CD4-positive, alpha-beta T cell (primary cell): ENCODE data around the gene IGFLR1. TPM values are rescaled to one million over a fixed set of nuclear protein-coding genes. Genes with fewer than 3 reads are reported as not detected.

Source experiments
- ATAC-seq: fragments of 200-7000 bp; cut with Tn5 transposase; one replicate; pipeline ENCODE4 v1.10.0; 2022; ENCODE audit warnings: mild to moderate bottlenecking; ENCODE audit not compliant: poor library complexity
- CTCF ChIA-PET: fragments of 350-600 bp; sonication (Branson Sonifier 250); formaldehyde crosslinking; loops from one replicate; lab custom pipeline; 2021; ENCODE audit warnings: antibody characterized with exemption, inconsistent platforms; lab: Charles Lee
- POLR2A ChIA-PET: fragments of 350-600 bp; sonication (Branson Sonifier 250); formaldehyde crosslinking; loops from one replicate; lab custom pipeline; 2021; ENCODE audit warnings: antibody characterized with exemption, inconsistent platforms; lab: Charles Lee
- DNase-seq, 14 experiments: peaks; one replicate each; pipeline ENCODE4 v3.0.0-alpha.2; 2013 to 2020; ENCODE audit warnings: mixed read lengths in 2 of 14
- H3K27ac ChIP-seq, 2 donors: one replicate each; pipeline versions ENCODE4 v1.5.1 to v1.7.0; 2013; ENCODE audit warnings: low read length in 2 of 2, low read depth in 1 of 2, mild to moderate bottlenecking in 1 of 2
- H3K27me3 ChIP-seq, 2 experiments: 1 replicate in 1 of 2; 2 replicates in 1 of 2; pipeline versions ENCODE4 v1.6.1 to v1.7.0; 2013; ENCODE audit warnings: low read length in 2 of 2, control low read depth in 1 of 2, mild to moderate bottlenecking in 1 of 2, moderate library complexity in 1 of 2; ENCODE audit not compliant: insufficient read depth in 2 of 2, control insufficient read depth in 1 of 2
- H3K36me3 ChIP-seq: one replicate; pipeline ENCODE4 v1.6.1; 2013; ENCODE audit warnings: low read length, control low read depth; ENCODE audit not compliant: insufficient read depth
- H3K4me1 ChIP-seq: one replicate; pipeline ENCODE4 v1.6.1; 2013; ENCODE audit warnings: low read length, control low read depth; ENCODE audit not compliant: insufficient read depth
- H3K4me3 ChIP-seq: one replicate; pipeline ENCODE4 v1.5.1; 2013; ENCODE audit warnings: mild to moderate bottlenecking, low read length, moderate library complexity
- H3K9me3 ChIP-seq, 2 experiments: 1 replicate in 1 of 2; 2 replicates in 1 of 2; pipeline versions ENCODE4 v1.6.1 to v1.7.0; 2013; ENCODE audit warnings: low read length in 2 of 2, mild to moderate bottlenecking in 2 of 2, control low read depth in 1 of 2, moderate library complexity in 1 of 2; ENCODE audit not compliant: control insufficient read depth in 1 of 2, insufficient read depth in 1 of 2
- H3K27ac Mint-ChIP-seq: one replicate; pipeline ENCODE4 v1.8.0; 2020; ENCODE audit warnings: mixed read lengths
- H3K27me3 Mint-ChIP-seq: one replicate; pipeline ENCODE4 v1.8.0; 2021; ENCODE audit warnings: mixed read lengths
- H3K36me3 Mint-ChIP-seq: one replicate; pipeline ENCODE4 v1.8.0; 2021; ENCODE audit warnings: low read depth, mixed read lengths
- H3K4me1 Mint-ChIP-seq: one replicate; pipeline ENCODE4 v1.8.0; 2021; ENCODE audit warnings: low read depth, mixed read lengths
- H3K4me3 Mint-ChIP-seq: one replicate; pipeline ENCODE4 v1.8.0; 2020; ENCODE audit warnings: mild to moderate bottlenecking, mixed read lengths
- H3K9me3 Mint-ChIP-seq: one replicate; pipeline ENCODE4 v1.8.0; 2020; ENCODE audit warnings: mixed read lengths
- intact Hi-C, 2 experiments: fragments of 100-400 bp; cut with DNase I in 1 of 2; cut with micrococcal nuclease in 1 of 2; formaldehyde crosslinking; loops; one replicate each; pipeline versions ENCODE4 v1.15.1 to v1.9.0; 2023 to 2025; cut with DNase I, micrococcal nuclease
- total RNA-seq, 174 experiments: library from RNA in 2 of 174; stranded (reverse) in 2 of 174; gene quantifications; one replicate each; pipeline ENCODE4 v1.2.3 and lab custom pipeline; 2021 to 2026
- TF ChIP-seq, protein P1 (sequence below): fragments of 200-600 bp; IDR thresholded peaks from one replicate; pipeline ENCODE4 v1.8.0; 2022; ENCODE audit warnings: antibody characterized with exemption, mild to moderate bottlenecking

IGFLR1 gene
- total RNA-seq, 2 experiments from 2014 or later = 40.3 to 43.1 TPM

DNA sequence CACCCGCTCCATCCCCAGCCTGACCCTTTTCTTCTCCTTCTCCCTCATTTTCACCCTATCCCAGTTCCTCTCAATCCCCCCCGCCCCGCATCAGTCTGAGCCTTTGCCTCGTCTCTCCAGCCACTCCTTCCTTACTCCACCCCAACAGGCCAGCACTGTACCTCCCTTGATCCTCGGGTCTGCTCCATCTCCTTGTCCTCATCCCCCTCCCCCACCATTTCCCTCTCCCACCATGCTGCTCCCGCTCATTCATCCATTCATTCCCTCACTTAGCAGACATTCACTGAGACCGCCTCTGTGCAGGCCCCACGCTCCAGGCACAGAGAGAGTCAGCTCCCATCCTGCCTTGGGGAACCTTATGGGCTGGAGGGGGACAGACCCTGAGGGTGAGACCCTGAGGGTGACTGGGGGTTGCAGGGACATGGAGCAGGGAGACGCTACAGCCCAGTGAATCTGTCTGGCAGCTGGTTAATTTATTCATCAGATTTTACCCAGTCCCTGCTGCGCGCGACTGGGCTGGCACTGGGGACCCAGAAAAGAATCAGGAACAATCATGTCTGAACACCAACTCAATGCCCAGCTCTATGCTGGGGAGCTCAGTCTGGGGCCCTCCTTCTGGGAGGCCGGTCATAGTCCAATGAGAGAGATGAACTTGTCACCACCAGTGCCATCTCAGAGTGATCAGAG lies 34.0 kb upstream of the IGFLR1 start:
- Histone ChIP-seq H3K27ac (no peak overlapping the region), H3K27me3 (no peaks in the 10 kb centered on the region), H3K4me3 (peak overlapping the region; percentile 69), H3K36me3 (peaks cover 4% of the 10 kb centered on the region), H3K9me3 (no peaks in the 10 kb centered on the region), H3K4me1 (peaks cover 21% of the 10 kb centered on the region)
- ChIA-PET POLR2A (interaction anchor here (1.3 kb wide), 1 partner anchor 31 kb away, joined by 4 read pairs; the partner anchor contains the start of gene U2AF1L4), CTCF (no interaction called here)
- ATAC-seq (no peak), DNase-seq (peak in 1 of 14 experiments; percentile 39)
- H3K4me1 Mint-ChIP-seq = peaks cover 24% of the 10 kb centered on the region
- H3K27me3 Mint-ChIP-seq = no peaks in the 10 kb centered on the region
- H3K27ac Mint-ChIP-seq = no peak overlapping the region
- TF ChIP-seq, protein P1, sequence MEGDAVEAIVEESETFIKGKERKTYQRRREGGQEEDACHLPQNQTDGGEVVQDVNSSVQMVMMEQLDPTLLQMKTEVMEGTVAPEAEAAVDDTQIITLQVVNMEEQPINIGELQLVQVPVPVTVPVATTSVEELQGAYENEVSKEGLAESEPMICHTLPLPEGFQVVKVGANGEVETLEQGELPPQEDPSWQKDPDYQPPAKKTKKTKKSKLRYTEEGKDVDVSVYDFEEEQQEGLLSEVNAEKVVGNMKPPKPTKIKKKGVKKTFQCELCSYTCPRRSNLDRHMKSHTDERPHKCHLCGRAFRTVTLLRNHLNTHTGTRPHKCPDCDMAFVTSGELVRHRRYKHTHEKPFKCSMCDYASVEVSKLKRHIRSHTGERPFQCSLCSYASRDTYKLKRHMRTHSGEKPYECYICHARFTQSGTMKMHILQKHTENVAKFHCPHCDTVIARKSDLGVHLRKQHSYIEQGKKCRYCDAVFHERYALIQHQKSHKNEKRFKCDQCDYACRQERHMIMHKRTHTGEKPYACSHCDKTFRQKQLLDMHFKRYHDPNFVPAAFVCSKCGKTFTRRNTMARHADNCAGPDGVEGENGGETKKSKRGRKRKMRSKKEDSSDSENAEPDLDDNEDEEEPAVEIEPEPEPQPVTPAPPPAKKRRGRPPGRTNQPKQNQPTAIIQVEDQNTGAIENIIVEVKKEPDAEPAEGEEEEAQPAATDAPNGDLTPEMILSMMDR = no peak
- H3K9me3 Mint-ChIP-seq = no peaks in the 10 kb centered on the region
- peaks cover 6% of the 10 kb centered on the region for H3K36me3 Mint-ChIP-seq
- intact Hi-C loops = loop anchor here in 1 of 2 experiments (5.0 to 10.0 kb wide), 2 partner anchors 159 to 281 kb away; partner anchors contain the start of gene LRFN3
- H3K4me3 Mint-ChIP-seq = peak overlapping the region; percentile 78

GRCh38 chr19:35775298-35776101 lies 33.2 kb upstream of the IGFLR1 start, which contains the start of gene ARHGAP33:
ARHGAP33 (plus strand) TSS chr19:35775564; CDS start chr19:35775659, 95 bp downstream.
- ChIA-PET POLR2A (interaction anchor here (1.3 kb wide), 1 partner anchor 31 kb away, joined by 4 read pairs; the partner anchor contains the start of gene U2AF1L4), CTCF (no interaction called here)
- TF ChIP-seq, protein P1 = no peak
- H3K36me3 Mint-ChIP-seq = peaks cover 3% of the 10 kb centered on the region
- peaks cover 4% of the 10 kb centered on the region for H3K36me3 ChIP-seq
- H3K27me3 ChIP-seq = no peaks in the 10 kb centered on the region
- peaks cover 24% of the 10 kb centered on the region for H3K4me1 Mint-ChIP-seq
- H3K27me3 Mint-ChIP-seq = no peaks in the 10 kb centered on the region
- peak within 1 kb of the TSS; percentile 90 for H3K4me3 Mint-ChIP-seq
- H3K9me3 Mint-ChIP-seq = no peaks in the 10 kb centered on the region
- intact Hi-C loops = loop anchor here (2.0 to 10.0 kb wide), 3 partner anchors 17 to 282 kb away; partner anchors contain the start of genes PROSER3 (in 2 of the 2) and LRFN3 (in 1 of the 2)
- peaks cover 21% of the 10 kb centered on the region for H3K4me1 ChIP-seq
- no peak within 1 kb of the TSS for H3K27ac ChIP-seq
- H3K4me3 ChIP-seq = peak within 1 kb of the TSS; percentile 69
- no peak within 1 kb of the TSS for H3K27ac Mint-ChIP-seq
- DNase-seq = peak; percentile 96 to 100 (median 98)
- peak; percentile 98 for ATAC-seq
- no peaks in the 10 kb centered on the region for H3K9me3 ChIP-seq

GRCh38 chr19:35775046-35775297 lies 32.7 kb upstream of the IGFLR1 start:
- Histone ChIP-seq H3K9me3 (no peaks in the 10 kb centered on the region), H3K36me3 (peaks cover 4% of the 10 kb centered on the region), H3K27me3 (no peaks in the 10 kb centered on the region), H3K4me3 (peak overlapping the region; percentile 69), H3K27ac (no peak overlapping the region), H3K4me1 (peaks cover 21% of the 10 kb centered on the region)
- no peak for DNase-seq
- Mint-ChIP-seq H3K4me1 (peaks cover 24% of the 10 kb centered on the region), H3K27ac (no peak overlapping the region), H3K36me3 (peaks cover 3% of the 10 kb centered on the region), H3K27me3 (no peaks in the 10 kb centered on the region), H3K4me3 (peak overlapping the region; percentile 90), H3K9me3 (no peaks in the 10 kb centered on the region)
- ChIA-PET CTCF (no interaction called here), POLR2A (no interaction called here)
- intact Hi-C loops = loop anchor here (2.0 to 10.0 kb wide), 3 partner anchors 16 to 282 kb away; partner anchors contain the start of genes PROSER3 (in 2 of the 2) and LRFN3 (in 1 of the 2)
- no peak for ATAC-seq
- TF ChIP-seq, protein P1 = no peak
